HepG2 (cell line): ENCODE data around the gene FIS1. TPM values are rescaled to one million over a fixed set of nuclear protein-coding genes. Genes with fewer than 3 reads are reported as not detected.

ENCODE experiments used
- CCDC6 ChIP-seq: sonication (generic); formaldehyde crosslinking; IDR thresholded peaks from 2 replicates; pipeline ENCODE4 v1.8.1; 2022; ENCODE audit warnings: mild to moderate bottlenecking, missing genetic modification reagents, moderate library complexity
- CTCF ChIP-seq: sonication (generic); formaldehyde crosslinking; IDR thresholded peaks from 2 replicates; pipeline ENCODE4 v1.5.0; 2020; ENCODE audit warnings: mild to moderate bottlenecking, missing genetic modification reagents, moderate library complexity
- KDM5A ChIP-seq: fragments of 200-600 bp; sonication (generic); IDR thresholded peaks from 2 replicates; pipeline ENCODE4 v1.7.0; 2018; ENCODE audit warnings: antibody characterized with exemption, mild to moderate bottlenecking, low read length, borderline replicate concordance
- MTERF4 ChIP-seq: sonication (generic); formaldehyde crosslinking; IDR thresholded peaks from 2 replicates; pipeline ENCODE4 v1.8.0; 2023; ENCODE audit warnings: mild to moderate bottlenecking, missing genetic modification reagents
- NR0B2 ChIP-seq: sonication (generic); formaldehyde crosslinking; IDR thresholded peaks from 2 replicates; pipeline ENCODE4 v1.4.0; 2020; ENCODE audit warnings: mild to moderate bottlenecking, missing genetic modification reagents
- NR2F6 ChIP-seq, 2 experiments: IDR thresholded peaks; 2 replicates each; pipeline ENCODE4 v1.6.1; 2016; ENCODE audit warnings: antibody characterized with exemption in 1 of 2, mild to moderate bottlenecking in 1 of 2
- PHF20 ChIP-seq: sonication (generic); formaldehyde crosslinking; IDR thresholded peaks from 2 replicates; pipeline ENCODE4 v1.5.0; 2020; ENCODE audit warnings: mild to moderate bottlenecking, missing genetic modification reagents
- RAD51 ChIP-seq: fragments of 450-650 bp; IDR thresholded peaks from 2 replicates; pipeline ENCODE4 v1.6.1; 2016; ENCODE audit warnings: borderline replicate concordance
- RFXAP ChIP-seq: sonication (generic); formaldehyde crosslinking; IDR thresholded peaks from 2 replicates; pipeline ENCODE4 v1.4.0; 2020; ENCODE audit warnings: missing genetic modification reagents, borderline replicate concordance
- SP5 ChIP-seq: IDR thresholded peaks from 2 replicates; pipeline ENCODE4 v1.6.1; 2016; ENCODE audit warnings: low read depth, borderline replicate concordance
- ZBTB10 ChIP-seq: sonication (generic); formaldehyde crosslinking; IDR thresholded peaks from 2 replicates; pipeline ENCODE4 v1.4.0; 2020; ENCODE audit warnings: missing genetic modification reagents, borderline replicate concordance
- ZBTB42 ChIP-seq: sonication (generic); formaldehyde crosslinking; IDR thresholded peaks from 2 replicates; pipeline ENCODE4 v1.5.0; 2020; ENCODE audit warnings: mild to moderate bottlenecking, missing genetic modification reagents
- ZNF275 ChIP-seq: sonication (generic); formaldehyde crosslinking; IDR thresholded peaks from 2 replicates; pipeline ENCODE4 v1.8.0; 2022; ENCODE audit warnings: missing genetic modification reagents, mild to moderate bottlenecking, inconsistent platforms, borderline replicate concordance
- ZNF543 ChIP-seq: sonication (generic); formaldehyde crosslinking; IDR thresholded peaks from 2 replicates; pipeline ENCODE4 v1.4.0; 2020; ENCODE audit warnings: mild to moderate bottlenecking, missing genetic modification reagents
- ZNF549 ChIP-seq: sonication (generic); formaldehyde crosslinking; IDR thresholded peaks from 2 replicates; pipeline ENCODE4 v1.5.0; 2020; ENCODE audit warnings: missing genetic modification reagents
- ZNF558 ChIP-seq: sonication (generic); formaldehyde crosslinking; IDR thresholded peaks from 2 replicates; pipeline ENCODE4 v1.9.0; 2022; ENCODE audit warnings: mild to moderate bottlenecking, missing genetic modification reagents, borderline replicate concordance
- ZNF75D ChIP-seq: sonication (generic); formaldehyde crosslinking; IDR thresholded peaks from 2 replicates; pipeline ENCODE4 v1.8.1; 2023; ENCODE audit warnings: missing genetic modification reagents, mild to moderate bottlenecking, borderline replicate concordance
- ZNF781 ChIP-seq: sonication (generic); formaldehyde crosslinking; IDR thresholded peaks from 2 replicates; pipeline ENCODE4 v1.5.1; 2020; ENCODE audit warnings: borderline replicate concordance, mild to moderate bottlenecking, missing genetic modification reagents; ENCODE audit errors: not compliant biosample characterization
- ZNF782 ChIP-seq: sonication (generic); formaldehyde crosslinking; IDR thresholded peaks from 2 replicates; pipeline ENCODE4 v1.4.0; 2020; ENCODE audit warnings: missing genetic modification reagents, mild to moderate bottlenecking, borderline replicate concordance
- polyA plus RNA-seq, 8 experiments: library from polyadenylated mRNA; depleted of rRNA in 3 of 8; stranded (reverse) in 7 of 8; unstranded in 1 of 8; fragments of >200 nt; fragmentation: Illumina TruSeq in 4 of 8; extraction: Trizol in 4 of 8; gene quantifications; 2 replicates each; pipeline versions ENCODE4 v1.2.1 to v1.2.3, GENCODE V29; 2011 to 2016; ENCODE audit warnings: low read depth in 4 of 8, missing spikeins in 1 of 8, mixed read lengths in 1 of 8; ENCODE audit not compliant: insufficient read depth in 1 of 8
- total RNA-seq, 5 experiments: library from RNA; depleted of rRNA; stranded (reverse); fragments of >200 nt; fragmentation: Illumina TruSeq; extraction: Trizol; gene quantifications; 2 replicates each; pipeline ENCODE4 v1.2.3, GENCODE V29; 2016; ENCODE audit warnings: low read depth in 1 of 5

FIS1 gene
- total and polyA plus RNA-seq, 2 of the 13 experiments (the other 11 are each of a cell fraction or from before 2014, with no cell fraction given), result 97.5 to 101 TPM

- TF ChIP-seq ZNF549 (CRISPR knock-in tag) (no peak; the same call in 1 of the 2 replicates), NR0B2 (CRISPR knock-in tag) (peak; percentile 83), ZNF275 (no peak; the same call in none of the 2 replicates), RAD51 (no peak), ZNF781 (CRISPR knock-in tag) (peak; percentile 21), ZNF543 (CRISPR knock-in tag) (peak; percentile 53; the same call in 1 of the 2 replicates), NR2F6 (IDR thresholded peaks at IDR 0.05) (no peak), NR2F6 (CRISPR knock-in tag; IDR thresholded peaks at IDR 0.05) (peak; percentile 39; the same call in 1 of the 2 replicates), KDM5A (peak; percentile 89), ZBTB42 (CRISPR knock-in tag) (peak; percentile 67; the same call in 1 of the 2 replicates), SP5 (CRISPR knock-in tag) (peak; percentile 80; the same call in 1 of the 2 replicates), CCDC6 (CRISPR knock-in tag) (peak; percentile 65), RFXAP (CRISPR knock-in tag) (peak; percentile 71; the same call in 1 of the 2 replicates), ZNF75D (CRISPR knock-in tag) (no peak), ZNF782 (CRISPR knock-in tag) (no peak; the same call in 1 of the 2 replicates), ZBTB10 (no peak), PHF20 (CRISPR knock-in tag) (peak; percentile 88), MTERF4 (CRISPR knock-in tag) (peak; percentile 86; the same call in 1 of the 2 replicates), ZNF558 (peak; percentile 93), CTCF (peak; percentile 96)
Measured at GRCh38 chr7:101244375-101245146, at the start of gene FIS1 (continued).
